ENCODE measurements around the gene COMT. TPM values are rescaled to one million over a fixed set of nuclear protein-coding genes. Genes with fewer than 3 reads are reported as not detected.

COMT gene
- total and polyA plus RNA-seq, 9 of the 15 experiments (the other 6 are each of a cell fraction or from before 2014, with no cell fraction given): 12.5 to 351 (median 155) TPM

DNA sequence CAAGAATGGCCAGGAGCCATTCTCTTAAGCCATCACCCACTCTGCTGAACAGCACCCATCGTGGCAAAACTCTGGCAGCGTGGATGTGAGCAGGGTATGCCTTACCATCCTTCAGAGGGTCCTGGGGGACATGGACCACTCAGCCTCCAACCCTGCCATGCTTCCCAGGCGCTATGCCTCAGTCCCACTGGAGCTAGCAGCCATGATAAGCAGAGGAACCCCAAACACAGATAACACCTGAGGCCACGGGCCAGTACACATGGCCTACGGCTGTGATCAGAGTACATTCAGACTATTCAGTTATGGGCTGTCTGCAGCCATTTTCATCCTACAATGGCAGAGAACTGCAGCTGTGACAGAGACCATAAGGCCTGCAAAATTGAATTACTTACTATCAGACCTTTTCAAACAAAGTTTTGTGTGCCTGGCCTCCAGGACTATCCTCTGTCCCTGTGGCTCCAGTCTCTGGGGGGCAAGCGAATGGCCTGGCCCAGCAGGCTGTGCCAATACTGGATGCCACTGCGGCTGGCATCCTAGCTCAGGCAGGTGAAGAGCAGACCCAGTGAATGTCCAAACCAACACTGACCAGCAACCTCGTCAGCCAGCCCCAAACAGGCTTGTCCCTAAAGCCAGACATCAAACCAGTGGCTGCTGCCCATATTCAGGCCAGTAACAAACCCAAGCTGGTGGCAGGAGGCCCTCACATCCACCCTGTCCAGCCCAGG is 68.2 kb downstream of the COMT start (continued):
- no peak for TF ChIP-seq MYBL2 (IDR thresholded peaks at IDR 0.05; ENCODE audit: low read depth)
- TF ChIP-seq MYBL2 (CRISPR knock-in tag; IDR thresholded peaks at IDR 0.05; ENCODE audit: borderline replicate concordance): no peak
- no peak for TF ChIP-seq MCM3 (IDR thresholded peaks at IDR 0.05)
- TF ChIP-seq MCM7 (IDR thresholded peaks at IDR 0.05): no peak
- no peak for TF ChIP-seq HNRNPH1 (optimal IDR thresholded peaks at IDR 0.05; ENCODE audit: low read depth, low read length)
- TF ChIP-seq NFXL1 (CRISPR knock-in tag; IDR thresholded peaks at IDR 0.05): no peak
- TF ChIP-seq ZNF311 (CRISPR knock-in tag; IDR thresholded peaks at IDR 0.05): no peak
- no peak for TF ChIP-seq FOXM1 (IDR thresholded peaks at IDR 0.05; ENCODE audit: low read depth)
- no peak for TF ChIP-seq FOXM1 (CRISPR knock-in tag; IDR thresholded peaks at IDR 0.05; ENCODE audit: low read depth)
- no peak for TF ChIP-seq ELF1 (tag; IDR thresholded peaks at IDR 0.05)
- no peak for TF ChIP-seq HOXB6 (CRISPR knock-in tag; IDR thresholded peaks at IDR 0.05; ENCODE audit: borderline replicate concordance)
- no peak for TF ChIP-seq ZFPM2 (CRISPR knock-in tag; IDR thresholded peaks at IDR 0.05)
- TF ChIP-seq ZNF830 (CRISPR knock-in tag; IDR thresholded peaks at IDR 0.05): no peak
- TF ChIP-seq ZNF282 (CRISPR knock-in tag; IDR thresholded peaks at IDR 0.05): no peak
- TF ChIP-seq HDAC6 (IDR thresholded peaks at IDR 0.05; ENCODE audit: low read depth, low read length): peak; percentile 66; the same call in 1 of the 2 replicates
- no peak for TF ChIP-seq ZNF121 (CRISPR knock-in tag; conservative IDR thresholded peaks at IDR 0.05)
- peak in 1 of 2 experiments; percentile 29; a peak in 1 of 4 replicates for TF ChIP-seq TBL1XR1 (IDR thresholded peaks at IDR 0.05; ENCODE audit: low read length in 2 of 2)
- TF ChIP-seq, protein P1, sequence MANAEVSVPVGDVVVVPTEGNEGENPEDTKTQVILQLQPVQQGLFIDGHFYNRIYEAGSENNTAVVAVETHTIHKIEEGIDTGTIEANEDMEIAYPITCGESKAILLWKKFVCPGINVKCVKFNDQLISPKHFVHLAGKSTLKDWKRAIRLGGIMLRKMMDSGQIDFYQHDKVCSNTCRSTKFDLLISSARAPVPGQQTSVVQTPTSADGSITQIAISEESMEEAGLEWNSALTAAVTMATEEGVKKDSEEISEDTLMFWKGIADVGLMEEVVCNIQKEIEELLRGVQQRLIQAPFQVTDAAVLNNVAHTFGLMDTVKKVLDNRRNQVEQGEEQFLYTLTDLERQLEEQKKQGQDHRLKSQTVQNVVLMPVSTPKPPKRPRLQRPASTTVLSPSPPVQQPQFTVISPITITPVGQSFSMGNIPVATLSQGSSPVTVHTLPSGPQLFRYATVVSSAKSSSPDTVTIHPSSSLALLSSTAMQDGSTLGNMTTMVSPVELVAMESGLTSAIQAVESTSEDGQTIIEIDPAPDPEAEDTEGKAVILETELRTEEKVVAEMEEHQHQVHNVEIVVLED (CRISPR knock-in tag; IDR thresholded peaks at IDR 0.05): 0 out of 2 replicates have a peak, but pooled peaks have one; percentile 9
- TF ChIP-seq, protein P2, sequence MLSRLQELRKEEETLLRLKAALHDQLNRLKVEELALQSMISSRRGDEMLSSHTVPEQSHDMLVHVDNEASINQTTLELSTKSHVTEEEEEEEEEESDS (CRISPR knock-in tag; IDR thresholded peaks at IDR 0.05): no peak
- TF ChIP-seq ESRRA (IDR thresholded peaks at IDR 0.05; ENCODE audit: borderline replicate concordance, low read depth): no peak
- TF ChIP-seq NR2C2 (CRISPR knock-in tag; IDR thresholded peaks at IDR 0.05): no peak
- TF ChIP-seq NR2C2 (tag; IDR thresholded peaks at IDR 0.05): no peak
- TF ChIP-seq NR1H2 (CRISPR knock-in tag; IDR thresholded peaks at IDR 0.05): no peak
- no peak; the same call in 1 of the 2 replicates for TF ChIP-seq KDM2B (CRISPR knock-in tag; IDR thresholded peaks at IDR 0.05)
- no peak for TF ChIP-seq BRF1 (IDR thresholded peaks at IDR 0.05; ENCODE audit: borderline replicate concordance, extremely low read depth, insufficient read length)
- no peak for TF ChIP-seq ZNF224 (CRISPR knock-in tag; IDR thresholded peaks at IDR 0.05)
- TF ChIP-seq ZNF354B (CRISPR knock-in tag; IDR thresholded peaks at IDR 0.05): no peak
- no peak for TF ChIP-seq MBD2 (IDR thresholded peaks at IDR 0.05; ENCODE audit: borderline replicate concordance, low read depth)
- no peak for TF ChIP-seq ZNF24 (IDR thresholded peaks at IDR 0.05)
